GM18519 (cell line): ENCODE measurements around the gene CIB2.

Source experiments
- ATAC-seq: cut with Tn5 transposase; IDR thresholded peaks from one replicate; pipeline ENCODE4 v1.9.1; 2021; ENCODE audit warnings: mild to moderate bottlenecking, moderate library complexity; ENCODE audit not compliant: unreplicated experiment, low FRiP score

Gene CIB2

DNA sequence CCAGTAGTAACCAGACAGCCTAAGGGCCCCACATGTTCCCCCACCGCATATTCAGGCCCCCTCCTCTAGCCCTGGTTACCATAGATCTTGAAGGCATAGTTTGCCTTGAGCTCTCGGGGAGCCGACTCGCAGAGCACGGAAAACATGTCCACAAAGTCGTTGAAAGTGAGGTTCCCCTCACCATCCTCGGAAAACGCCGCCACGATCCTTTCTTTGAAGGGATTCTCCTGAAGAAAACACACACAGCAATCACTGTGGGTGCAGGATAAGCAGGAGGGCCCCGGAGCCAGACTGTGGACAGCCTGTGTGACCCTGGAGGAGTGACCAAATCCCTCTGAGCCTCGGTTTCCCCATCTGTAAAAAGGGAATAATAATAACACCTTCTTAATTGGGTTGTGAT, 22.1 kb downstream of the CIB2 start:
- no peak for ATAC-seq

DNA sequence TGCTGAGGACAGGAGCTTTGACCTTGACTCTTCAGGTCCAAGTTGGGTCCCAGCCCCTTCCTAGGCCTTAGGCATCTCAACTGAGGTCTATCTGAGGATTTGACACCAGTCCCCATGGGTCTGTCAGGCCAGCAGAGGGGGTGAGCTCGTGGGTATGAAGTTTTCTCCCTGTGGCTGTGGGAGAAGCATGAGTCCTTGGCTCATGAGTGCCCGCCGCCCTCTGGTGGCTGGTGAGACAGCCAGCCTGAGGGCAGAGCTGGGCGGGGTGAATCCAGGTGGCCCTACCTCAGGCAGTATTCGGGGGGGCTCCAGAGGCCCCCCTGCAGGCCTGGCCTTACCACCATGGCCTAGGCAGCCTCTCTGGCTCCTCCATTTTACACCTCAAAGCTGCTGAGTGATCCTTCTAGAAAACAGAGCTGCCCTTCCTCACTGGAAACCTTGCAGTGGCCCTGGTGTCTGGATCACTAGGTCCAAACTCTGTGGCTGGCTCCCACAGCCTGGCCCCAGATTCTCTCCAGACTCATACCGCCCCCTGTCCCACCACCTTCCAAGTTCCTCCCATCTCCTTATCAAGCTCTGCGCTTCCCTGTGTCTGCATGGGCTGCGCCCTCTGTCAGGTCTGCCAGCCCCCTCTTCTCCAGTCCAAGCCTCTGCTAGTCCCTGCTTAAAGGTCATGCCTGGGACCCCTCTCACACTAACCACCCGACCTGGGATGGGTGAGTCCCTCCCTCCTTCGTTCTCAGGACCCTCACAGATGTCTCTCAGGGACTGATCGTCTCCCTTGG, 22.8 kb downstream of the CIB2 start:
- no peak for ATAC-seq

DNA sequence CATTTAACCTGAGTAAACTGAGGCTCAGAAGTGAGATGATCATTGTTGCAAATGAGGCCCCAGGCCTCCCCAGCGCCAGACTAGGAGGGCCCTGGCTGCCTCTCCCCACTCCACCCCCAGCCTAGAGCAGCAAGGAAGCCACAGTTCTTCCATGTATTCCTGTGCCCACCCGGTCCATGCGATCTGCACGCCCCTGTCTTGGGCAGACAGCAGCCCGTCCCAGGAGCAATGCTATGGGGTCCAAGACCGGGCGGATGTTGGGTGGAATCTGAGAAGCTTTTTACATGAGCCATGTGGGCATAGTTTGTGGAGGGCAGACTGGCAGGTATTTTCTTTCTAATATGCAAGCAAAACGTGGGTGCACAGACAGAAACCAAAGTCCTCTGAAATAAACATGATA, 23.8 kb downstream of the CIB2 start:
- ATAC-seq = no peak

DNA sequence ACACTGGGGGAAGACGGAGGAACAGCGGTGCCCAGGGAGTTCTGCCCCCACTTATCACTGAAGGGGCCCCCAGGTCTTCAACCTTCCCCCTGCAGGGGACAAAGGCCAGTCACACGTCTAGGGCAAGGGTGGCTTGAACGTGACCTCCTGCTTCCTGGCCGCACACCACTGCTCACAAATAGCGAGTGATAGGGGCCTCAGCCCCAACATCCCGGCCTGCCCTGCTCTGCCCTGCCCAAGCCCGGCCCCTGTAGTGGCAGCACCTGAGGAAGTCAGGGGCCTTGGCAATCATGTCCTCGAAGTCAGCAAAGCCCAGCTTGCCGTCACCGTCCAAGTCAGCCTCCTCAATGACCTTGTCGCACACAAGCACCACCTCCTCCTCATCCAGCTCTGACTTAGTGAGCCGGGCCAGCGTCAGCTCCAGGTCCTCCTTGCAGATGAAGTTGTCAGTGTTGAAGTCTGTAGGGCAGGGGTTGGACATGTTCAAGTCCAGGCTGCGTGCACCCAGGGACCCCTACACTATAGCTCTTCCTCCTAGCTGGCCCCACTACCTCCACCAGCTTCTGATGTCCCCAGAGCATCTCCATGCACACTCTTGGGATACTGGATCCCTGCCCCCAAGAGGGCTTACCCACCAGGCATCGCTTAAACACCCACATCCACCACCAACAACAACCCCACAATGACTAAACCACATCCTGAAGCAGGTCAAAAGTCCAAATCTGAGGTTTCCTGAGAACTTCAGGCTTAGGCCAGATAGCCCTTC, 25.6 kb downstream of the CIB2 start:
- no peak for ATAC-seq

DNA sequence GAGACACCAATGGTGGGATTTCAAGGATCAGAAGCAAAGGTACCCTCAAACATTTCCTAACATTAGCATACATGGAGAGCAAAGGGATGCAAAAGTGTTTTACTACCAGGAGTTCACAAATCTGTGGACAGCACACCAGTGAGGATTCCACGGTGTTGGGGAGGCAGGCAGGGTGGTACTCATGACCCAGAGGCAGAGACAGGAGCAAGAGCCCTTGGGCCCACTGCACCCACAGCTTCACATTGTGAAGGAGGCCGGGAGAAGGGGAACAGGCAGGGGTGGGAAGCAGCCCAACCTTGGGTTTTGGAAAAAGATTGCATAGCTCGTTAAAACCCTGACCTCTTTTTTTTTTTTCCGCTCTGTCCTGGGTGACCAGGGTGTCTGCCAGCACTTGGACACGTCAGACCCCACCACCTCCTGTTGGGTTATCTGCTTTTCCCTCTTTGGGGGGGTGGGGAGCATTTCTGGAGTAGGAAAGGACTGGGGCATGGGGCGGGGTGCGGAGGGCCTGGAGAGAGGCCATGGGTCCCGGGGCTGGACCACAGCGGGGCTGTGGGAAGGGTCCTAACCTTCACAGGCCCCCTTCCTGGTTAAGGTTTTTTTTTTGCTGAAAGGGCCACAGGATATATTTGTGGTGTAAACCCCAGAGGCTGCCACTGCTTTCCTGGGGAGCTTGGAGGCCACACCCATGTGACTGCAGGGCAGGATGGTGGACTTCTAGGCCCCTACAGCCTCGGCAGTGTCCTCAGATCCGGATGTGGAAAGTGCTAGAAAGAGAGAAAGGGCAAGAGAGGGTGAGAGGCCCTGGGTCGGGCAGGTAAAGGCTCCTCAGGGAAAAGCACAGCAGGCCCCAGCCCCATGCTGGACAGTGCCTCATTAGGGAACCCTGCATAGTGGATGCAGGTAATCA, 26.4 kb downstream of the CIB2 start:
- no peak for ATAC-seq

DNA sequence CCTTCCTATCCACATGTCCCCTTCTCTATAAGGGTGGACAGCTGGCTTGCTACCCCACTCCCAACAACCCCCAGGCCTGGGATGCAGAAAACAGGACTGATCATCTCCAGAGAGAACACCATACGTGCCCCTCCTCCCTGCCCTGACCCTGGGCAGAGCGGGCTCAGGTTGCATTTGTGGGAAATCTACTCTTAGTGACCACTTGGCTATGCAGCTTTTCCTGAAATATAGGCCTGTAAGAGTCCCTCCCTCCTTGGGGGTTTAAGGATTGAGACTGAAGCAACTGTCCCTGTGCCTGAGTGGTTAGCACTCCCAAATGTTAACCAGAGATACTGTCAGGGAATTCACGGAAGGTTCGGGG, 27.1 kb downstream of the CIB2 start:
- ATAC-seq = no peak

DNA sequence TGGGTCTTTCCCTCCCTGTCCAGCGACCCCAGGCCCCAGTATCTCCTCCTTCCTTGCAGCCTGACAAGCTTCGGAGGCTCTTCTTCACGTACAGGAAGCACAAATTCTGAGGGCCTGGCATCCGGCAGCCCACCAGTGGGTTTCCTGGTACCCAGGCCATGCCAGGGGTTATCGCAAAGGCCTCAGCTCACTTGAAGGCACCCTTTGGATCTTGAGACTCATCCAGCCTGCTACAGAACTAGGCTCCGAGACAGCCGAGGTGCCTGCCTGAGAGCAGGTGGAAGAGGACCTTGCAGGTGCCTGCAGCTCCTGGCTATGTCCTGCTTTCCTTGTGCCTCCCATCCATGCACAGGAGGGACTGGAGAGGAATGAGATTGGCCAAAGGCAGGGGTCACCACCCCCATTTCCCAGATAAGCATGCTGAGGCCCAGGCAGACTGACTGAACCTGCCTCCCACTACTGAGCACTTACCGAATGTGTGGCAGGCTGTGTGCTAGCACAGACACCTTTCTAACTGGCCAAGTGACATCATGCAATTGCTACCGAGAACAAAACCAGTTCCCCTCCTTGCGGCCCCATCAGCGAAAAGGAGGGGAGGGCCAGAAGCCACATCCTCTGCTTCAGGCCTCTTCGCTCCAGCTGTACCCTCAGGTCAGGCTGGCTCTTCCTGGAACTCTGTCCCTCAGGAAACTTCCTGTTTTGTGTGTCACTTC, 27.7 kb downstream of the CIB2 start:
- peak; percentile 77 for ATAC-seq

DNA sequence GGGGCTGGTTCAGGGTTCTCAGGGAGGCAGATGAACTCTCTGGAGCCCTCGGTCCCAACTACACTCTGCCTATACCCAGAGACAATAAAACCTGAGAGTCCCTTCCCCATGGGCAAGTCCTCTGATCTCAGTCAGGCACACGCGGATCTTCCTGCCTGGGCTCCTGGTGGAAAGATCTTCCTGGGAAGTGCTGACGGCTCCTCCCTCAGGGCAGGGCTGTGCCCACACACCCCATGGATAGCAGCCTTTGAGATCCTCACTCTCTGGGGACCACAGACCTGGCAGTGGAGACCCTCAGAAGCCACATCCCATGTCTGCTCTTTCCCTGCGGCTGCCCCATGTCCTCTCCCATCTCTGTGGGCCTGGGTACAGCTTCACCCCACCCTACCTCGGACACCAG, 28.5 kb downstream of the CIB2 start:
- no peak for ATAC-seq

DNA sequence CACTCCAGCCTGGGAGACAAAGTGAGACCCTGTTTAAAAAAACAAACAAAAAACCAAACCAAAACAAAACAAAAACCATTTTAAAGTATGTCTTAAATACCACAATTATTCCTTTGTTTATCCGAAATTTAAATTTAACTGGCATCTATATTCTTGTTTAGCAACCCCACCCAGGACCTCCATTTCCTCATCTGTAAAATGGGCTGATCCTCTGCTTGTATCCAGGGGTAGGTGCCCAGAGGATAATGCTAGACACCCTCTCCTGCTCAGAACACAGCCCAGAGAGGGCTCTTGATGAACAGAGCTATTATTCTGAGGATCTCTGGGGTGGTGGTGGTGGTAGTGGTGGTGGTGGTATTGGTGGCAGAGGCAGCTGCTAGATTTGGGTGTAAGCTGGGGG, 29.0 kb downstream of the CIB2 start:
- ATAC-seq = no peak

DNA sequence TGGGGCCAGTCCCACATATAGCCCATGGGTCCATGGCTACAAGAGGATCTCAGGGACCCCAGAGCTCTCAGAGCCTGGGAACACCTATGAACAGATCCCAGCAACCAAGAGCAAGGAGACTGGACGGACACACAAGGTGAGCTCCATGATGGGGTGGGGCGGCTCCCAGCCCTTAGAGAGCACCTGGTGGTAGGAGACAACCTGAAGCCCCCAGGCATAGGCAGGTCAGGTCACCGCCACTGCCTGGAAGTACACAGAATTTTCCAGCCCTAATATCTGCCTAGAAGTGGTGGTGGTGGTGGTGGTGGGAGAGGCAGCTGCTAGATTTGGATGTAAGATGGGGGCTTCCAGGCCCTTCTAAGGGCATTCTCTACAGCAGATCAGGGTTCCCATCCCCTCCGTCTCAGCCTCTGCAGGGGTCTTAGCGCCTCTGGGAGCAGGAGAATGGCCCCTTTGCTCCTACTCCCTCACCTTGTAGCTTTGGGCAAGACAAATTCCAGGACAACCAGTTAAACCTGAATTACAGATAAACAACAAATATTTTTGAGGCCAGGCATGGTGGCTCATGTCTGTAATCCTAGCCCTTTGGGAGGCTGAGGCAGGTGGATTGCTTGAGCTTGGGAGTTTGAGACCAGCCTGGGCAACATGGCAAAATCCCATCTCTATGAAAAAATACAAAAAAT, 29.7 kb downstream of the CIB2 start:
- no peak for ATAC-seq

DNA sequence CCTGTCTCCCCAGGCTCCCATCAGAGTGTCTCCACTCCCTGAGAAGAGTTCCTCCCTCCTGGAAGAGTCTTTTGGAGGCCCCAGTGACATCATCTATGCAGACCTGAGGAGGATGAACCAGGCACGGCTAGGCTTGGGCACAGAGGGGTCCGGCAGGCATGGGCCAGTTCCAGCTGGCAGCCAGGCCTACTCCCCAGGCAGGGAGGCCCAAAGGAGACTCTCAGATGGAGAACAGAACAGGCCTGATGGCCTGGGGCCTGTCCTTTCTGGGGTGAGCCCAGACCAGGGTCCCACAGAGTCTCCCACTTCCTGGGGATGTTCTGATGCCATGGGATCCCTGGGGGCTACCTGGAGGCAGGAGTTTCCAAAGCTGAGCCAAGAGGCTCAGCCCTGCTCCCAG, 30.4 kb downstream of the CIB2 start:
- no peak for ATAC-seq

DNA sequence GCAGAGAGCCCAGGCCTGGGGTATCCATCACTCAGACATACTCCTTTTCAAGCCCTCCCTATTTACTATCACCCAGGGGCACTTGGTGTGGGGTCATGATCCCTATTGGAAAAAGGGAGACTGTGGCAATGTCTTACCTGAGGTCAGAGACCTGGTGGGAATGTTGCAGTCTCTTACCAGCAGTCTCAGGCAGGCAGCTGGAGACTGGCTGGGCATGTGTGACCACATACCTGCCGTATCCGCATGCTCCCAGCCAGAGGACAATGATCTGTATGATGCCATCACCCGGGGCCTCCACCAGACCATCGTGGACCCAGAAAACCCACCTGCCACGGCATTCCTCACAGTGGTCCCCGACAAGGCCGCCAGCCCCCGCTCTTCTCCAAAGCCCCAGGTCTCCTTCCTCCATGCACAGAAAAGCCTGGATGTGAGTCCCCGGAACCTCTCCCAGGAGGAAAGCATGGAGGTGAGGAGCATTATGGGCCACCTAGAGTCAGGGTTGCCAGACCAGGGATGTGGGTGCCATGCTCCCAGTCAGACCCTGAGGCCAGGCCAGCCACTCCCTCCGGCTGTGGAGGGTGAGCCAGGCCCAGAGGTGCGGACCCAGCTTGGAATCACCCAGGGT, 33.0 kb downstream of the CIB2 start:
- ATAC-seq = no peak

DNA sequence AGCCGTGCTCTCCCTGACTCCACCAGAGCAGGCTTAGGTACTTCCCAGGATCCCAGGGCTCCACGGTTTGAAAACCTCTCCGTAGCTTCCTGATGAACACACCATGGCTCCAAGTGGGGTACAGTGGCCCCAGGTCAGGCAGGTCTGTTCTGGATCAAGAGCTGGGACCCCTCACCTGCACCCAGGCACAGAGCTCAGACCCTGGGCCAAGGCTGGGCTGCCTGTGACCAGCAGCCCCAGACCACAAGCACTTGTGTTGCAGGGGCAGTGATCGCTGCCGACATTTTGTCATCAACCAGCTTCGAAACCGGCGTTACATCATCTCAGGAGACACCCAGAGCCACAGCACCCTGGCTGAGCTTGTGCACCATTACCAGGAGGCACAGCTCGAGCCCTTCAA, 33.6 kb downstream of the CIB2 start:
- ATAC-seq = no peak

DNA sequence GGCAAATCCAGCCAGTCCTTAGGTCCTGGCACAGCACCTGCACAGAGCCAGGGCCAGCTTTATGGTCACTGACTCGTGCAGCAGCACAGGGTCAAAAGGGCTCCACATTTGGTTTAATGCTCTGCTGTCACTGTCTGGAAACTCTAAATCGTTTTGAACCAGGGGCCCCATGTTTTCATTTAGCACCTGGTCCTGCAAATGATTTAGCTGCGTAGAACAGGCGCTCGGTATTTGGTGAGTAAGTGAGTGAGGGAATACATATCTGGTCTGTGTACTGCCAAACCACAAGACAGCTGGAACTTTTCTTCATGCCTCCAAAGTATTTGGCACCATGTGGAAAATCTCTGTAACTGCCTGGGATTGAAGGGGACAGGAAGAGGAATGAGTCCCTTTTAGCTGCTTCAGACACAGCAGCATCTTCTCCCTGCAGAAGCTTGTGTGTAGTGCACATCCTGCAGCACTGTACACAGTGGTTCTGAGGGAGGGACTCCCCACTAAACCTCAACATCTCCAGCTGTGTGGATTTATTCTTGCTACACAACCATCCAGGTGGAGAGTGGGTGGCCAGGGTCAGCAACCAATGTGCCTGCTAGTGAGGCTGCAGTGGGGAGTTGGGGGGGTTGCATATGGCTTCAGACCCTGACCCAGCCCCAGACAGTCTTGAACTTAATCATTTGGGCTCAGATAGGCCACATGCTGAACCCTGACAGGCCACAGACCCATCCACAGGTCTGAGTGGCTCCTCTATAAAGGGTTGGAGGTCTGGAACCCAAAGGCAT, 37.8 kb downstream of the CIB2 start:
- no peak for ATAC-seq

DNA sequence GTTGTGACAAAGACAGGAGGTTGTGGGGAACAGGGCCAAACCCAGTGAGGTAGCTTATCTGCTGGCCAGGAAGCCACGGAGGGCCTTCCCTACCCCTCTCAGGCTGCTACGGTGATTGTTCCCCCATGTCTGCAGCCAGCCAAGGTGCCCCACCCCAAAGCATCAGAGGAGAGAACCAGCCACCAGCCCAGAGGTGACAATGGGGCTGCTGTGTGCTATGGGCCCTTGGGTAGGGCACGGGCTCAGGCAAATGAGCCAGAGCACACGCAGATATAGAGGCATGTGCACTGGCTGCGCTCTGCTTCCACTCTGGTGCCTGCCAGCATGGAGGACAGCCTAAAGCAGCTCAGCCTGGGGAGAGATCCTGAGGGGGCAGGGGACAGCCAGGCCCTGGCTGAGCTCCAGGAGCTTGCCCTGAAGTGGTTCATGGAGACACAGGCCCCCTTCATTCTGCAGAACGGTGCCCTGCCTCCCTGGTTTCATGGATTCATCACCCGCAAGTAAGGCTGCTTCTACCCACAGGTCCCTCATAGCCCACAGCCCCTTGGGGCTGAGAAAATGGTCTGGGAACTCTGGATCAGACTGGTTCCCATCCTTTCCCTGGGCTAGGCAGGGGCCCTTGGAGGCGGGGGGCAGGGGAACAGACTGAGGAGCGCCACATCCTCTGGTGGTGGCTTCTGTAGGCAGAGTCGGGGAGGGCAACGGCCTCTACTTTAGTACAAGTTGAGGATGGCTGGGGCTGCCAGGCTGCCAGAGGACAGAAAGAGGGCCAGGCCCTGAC, 38.8 kb downstream of the CIB2 start, which contains the start of gene SH2D7:
Gene SH2D7 (plus strand): TSS at position 301 of the 781 bp plus-strand sequence. CDS start 24 bp downstream, at position 325.
- no peak for ATAC-seq

DNA sequence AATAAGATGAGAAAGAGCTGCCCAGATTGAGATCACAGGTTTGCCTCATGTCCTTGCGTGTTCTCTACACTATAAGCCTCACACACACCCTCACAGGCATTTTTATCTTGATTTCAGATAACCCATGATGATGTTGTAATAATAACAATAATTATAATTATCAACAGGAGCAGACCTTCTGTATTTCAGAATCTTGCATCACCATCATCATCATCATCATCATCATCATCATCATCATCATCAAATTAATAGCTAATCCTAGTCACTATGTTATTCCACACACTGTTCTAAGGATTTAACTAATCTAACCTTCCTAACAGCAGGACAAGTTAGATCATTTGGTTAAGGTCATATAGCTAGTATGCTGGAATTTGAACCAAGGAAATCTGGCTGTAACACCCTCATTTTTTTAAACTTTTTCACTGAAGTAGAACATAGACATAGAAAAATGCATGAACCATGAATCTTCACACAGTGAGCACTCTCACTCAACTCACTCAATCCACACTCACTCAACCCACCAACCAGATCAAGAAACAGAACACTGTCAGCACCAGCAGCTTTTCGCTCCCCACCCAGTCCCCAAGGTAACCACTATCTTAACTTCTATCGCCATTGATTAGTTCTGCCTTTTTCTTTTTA, 40.7 kb downstream of the CIB2 start:
- no peak for ATAC-seq

DNA sequence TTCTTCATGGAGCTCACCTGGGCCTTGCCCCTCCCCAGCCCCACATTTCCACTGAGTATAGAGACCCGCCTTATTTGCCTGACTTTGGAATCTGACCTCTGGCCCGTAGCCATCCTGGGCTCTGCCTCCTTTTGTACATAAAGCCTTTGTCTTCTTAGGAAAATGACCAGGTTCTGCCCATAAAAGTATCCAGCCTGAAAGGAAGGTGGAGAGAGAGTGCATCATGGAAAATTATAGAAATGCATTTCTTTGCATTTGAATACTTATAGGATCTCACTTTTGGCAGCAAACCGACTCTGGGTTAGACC, 42.5 kb downstream of the CIB2 start:
- no peak for ATAC-seq
